T-helper 2 cell (primary cell): ENCODE results near the gene MST1R.
"Not testable (repeated sequence)": the region's sequence is repeated elsewhere in the genome, so short reads cannot be mapped to it uniquely, and the experiment has no call there.

Experiments
- DNase-seq, 5 experiments: peaks; one replicate each; pipeline versions ENCODE4 v3.0.0 to v3.0.0-alpha.2; 2012 to 2022

The MST1R gene

DNA sequence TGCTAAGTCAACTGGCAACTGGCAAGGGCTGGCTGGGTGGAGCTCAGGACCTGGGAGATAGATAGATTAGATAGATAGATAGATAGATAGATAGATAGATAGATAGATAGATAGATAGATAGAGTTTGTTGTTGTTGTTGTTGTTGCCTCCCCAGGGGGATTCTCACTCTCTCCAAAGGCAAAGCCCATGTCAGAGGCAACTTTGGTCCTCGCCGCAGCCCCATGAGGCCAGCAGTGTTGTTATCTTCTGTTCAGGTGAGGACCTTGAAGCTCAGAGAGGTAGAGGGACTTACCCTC is 7.4 kb upstream of the MST1R start:
- DNase-seq: no peak

DNA sequence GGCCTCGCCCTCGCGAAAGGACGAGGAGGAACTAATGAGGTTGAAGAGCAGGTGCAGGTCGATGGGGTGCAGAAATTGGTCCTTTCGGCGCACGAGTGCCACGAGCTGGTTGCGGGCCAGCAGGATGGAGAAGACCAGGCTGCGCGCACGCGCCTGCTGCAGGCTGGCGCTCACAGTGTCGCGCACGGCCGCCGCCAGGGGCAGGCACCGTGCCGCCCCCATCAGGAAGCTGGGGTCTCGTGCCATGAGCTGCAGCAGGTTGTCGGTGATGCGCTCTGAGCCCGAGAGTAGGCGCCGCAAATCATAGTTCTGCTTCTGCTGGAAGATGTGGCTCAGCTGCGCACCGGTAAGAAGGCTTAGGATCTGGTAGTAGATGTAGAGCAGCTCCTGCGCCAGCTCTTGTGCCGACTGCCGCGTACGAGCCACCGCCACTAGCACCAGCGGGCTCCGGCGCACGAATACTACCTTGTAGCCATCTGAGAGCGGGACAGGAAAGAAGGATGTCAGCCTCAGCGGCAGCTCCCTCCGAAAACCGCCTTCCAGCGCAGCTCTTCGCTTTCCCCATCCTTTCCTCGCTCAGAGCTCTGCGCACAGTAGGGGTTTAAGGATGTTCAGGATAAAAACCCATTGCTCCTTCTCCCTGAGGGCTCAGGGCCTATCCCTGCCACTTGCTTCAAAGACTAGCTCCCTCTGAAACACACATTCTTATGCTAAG is 6.9 kb upstream of the MST1R start:
- no peak for DNase-seq

DNA sequence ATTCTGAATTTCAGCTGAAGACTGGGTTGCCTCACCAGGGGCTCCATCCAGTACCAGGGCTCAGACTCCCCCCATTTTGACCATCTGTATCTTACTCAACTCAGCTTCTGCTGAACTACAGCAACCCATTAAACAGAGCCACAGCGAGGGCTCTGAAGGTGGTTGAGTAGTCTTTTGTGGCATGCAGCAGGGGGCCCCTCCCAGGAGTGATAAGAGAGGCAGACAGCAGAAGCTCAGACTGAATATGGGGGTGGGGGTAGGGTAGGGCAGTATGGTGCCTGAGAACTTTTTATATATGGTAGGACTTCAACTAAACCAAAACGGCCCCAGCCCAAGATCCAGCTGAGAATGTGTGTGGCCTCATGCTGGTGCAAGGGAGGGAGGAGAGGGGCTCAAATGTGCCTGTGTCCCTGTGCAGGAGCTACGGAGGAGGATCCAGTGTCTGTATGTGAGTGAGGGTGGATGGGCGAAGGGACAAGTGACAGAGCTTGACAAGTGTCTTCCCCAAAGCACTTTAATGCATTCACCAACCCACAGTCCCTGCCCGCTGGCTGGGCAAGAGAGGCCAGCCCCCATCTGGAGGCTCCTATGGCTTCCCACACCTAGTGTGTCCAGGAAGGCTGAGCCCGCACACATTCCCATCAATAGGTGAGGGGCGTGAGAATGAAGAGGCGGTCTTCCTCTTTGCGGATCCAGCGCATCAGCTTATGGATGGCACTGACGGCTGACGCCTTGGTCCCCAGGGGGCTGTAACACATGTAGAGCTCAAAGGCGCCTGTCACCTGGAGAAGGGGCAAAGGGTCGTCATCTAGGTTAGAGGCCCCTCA is 4.9 kb upstream of the MST1R start:
- no peak for DNase-seq

DNA sequence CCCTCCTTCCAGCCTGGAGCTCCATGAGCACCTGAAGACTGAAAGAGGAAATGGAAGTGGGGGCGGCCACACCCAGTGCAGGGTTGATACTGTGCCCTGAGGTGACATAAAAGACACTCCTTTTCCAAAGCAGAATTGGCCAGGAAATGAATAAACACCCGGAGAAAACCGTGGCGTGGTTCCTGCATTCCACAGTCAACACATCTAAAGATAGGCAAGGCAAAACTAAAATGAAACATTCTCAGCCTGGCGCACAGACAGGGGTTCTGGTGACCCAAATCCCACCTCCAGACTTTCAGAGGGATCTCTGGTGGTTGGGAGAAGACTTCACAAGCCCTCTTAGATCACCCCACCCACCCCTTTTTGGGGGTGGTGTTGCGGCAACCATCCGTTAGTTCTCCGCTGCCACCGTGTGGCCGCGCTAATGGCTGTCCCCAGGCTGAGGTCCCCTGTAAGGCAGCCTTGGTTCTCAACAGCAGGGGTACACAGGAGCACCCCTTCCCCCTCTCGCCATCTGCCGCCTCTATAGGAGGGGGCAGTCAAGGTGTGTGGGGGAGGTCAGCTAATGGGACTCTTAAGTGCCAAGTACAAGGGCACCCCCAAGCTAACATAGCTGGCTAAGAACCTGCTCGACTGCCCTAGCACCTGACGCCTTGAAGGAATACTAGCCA is 2.5 kb upstream of the MST1R start:
- peak in 3 of 5 experiments; percentile 32 to 58 (median 34) for DNase-seq

DNA sequence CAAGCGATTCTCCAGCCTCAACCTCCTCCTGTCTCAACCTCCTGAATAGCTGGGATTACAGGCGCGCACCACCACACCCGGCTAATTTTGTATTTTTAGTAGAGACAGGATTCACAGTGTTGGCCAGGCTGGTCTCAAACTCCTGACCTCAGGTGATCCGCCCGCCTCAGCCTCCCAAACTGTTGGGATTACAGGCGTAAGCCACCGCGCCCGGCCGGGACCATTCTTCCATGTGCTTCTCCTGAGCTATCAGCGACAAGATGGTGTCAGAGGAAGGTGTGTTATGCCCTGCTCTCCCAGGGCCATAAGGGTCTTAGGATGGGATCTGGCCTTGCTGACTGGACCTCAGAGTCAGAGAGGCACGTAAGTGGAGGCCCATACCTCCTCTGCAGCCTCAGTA is 775 bp upstream of the MST1R start:
- not testable (repeated sequence) for DNase-seq

DNA sequence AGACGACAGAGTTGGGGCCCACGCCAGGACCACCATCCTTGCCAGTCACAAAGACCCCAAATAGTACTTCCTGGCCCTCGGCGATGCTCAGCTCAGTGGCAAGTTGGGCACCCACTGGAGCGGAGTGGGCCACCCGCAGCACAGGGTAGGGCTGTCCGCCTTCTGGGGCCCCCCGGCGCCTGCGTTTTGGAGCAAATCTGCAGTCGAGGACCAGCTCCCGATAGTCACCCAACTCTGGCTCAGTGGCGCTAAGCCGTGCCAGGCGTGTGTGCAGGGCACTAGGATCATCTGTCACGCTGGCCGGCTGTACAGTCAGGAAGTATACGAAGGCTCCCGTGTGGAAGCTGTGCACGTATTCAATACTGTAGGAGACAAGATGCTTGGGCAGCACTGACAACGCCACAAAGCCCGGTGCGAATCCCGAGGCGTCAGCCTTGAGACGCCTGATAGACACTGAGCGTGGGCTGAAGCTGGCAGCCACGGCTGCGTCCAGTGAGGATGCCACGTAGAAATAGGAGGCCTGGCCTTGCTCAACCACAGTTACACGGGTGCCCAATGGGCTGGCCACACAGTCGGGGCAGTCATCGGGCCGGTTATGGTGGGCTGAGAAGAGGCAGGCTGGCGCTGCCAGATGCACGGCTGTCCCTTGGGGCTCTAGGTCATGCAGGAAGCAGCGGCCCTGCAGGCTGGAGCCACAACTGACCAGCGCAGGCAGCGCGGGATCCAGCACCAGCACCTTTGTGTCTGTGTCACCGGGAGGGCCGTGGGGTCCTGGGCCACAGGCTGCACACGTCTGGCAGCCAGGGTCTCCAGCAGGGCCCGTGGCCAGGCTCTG is 945 bp downstream of the MST1R start:
- no peak for DNase-seq

DNA sequence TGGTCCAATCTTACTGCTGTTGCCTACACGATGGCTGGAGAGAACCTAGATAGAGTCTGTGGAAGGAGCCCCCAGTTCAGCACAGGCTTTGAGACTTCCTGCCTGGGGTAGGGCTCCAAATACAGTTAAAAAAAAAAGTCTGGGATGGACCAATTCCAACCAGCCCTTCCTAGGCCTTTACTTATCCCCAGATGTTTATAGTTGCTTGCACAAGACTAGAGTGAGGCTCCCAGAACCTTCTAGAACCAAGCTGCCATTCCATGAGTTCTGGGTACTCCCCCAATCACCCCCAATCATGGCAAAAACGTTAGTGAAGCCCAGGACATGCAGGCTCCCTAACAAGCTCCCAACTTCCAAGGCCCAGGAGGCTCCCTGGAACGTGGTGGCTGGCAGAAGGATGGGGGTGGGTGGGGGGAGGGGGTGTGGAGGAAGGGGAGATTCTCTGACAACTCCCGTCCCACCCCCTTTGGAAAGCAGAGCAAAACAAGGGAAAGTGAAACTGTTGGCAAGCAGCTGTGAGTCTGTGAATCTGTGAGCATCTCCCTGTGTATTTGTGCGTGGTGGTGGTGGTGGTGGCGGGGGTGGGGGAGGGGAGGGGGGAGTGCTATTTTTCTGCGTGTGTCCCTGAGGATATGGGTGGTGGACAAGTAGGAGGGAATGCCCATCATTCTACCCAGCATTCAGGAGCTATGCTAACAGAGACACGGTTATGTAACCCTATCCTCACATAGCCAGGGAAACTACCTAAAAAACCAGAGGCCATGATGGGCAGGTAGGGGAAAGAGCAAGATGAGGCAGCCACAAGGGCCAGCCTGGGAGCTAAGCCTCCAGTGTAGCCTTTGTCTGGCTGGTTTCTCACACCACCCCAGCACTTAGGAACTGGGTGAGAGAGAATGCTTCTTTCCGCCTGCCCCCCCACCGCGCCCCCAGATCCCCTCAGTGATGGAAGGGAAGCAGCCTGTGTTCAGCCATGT is 2.0 kb downstream of the MST1R start:
- DNase-seq: no peak

DNA sequence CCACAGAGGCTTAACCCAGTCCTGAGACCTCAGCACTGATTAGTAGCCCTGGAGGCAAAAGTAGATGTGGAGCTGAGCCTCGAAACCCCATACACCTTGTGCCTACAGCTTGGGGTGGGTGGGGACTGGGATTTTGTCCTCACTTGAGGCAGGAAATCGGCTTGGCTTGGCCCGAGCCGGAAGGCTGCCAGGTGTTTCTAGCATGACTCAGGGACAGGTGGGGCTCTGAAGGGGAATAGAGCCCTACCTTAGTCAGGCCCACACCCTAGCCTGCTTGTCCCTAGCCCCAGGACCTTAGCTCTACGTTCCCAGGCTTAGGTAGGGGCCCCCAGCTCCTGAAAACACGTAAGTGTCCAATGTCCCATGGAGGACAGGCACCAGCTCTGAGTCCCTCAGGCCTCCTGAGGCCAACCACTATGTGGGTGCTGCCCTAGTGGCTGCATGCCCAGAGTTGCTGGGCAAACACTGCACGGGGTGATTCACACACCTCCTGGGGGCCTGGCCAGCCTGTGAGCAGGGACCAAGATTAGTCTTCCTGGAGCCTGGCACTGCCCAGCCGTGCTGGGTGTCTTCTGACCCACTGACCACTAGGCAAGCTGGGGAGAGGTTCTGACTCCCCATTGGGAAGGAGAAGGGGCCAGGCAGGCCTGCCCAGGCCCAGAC is 3.1 kb downstream of the MST1R start:
- DNase-seq: no peak

DNA sequence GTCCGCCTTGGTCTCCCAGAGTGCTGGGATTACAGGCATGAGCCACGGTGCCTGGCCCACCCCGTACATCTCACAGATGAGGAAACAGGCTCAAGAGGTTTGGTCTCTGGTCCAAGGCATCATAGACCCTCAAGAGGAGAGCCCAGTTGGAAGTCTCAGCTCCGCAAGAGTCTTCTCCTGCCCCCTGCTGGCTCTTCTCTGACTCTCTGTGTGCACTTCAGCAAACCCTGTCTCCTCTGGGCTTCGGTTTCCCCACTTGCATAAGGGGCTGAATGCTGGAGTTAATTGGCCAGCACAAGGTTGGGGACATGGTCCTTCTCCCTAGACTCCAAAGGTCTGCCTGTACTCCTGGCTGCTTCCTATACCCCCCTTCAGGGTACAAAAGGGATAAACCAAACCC is 3.9 kb downstream of the MST1R start:
- DNase-seq: no peak

DNA sequence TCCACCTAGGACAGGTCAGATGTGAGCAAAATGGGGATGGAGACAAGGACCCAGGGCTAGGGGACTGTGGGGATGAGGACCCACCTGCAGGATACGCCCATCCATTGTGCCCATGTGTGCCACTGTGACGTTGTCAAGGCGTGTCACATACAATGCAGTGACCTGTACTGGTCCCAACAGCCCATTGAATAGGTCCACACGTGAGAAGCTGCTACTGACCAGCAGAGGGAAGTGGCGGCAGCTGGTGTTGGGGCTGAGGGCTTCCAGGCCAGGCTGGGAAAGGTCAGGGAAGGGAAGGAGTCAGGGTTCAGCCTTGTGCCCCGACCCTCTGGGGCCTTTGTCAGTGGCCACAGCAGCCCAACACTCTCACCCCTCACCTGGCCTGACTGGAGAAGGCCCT is 4.7 kb downstream of the MST1R start:
- DNase-seq: no peak

DNA sequence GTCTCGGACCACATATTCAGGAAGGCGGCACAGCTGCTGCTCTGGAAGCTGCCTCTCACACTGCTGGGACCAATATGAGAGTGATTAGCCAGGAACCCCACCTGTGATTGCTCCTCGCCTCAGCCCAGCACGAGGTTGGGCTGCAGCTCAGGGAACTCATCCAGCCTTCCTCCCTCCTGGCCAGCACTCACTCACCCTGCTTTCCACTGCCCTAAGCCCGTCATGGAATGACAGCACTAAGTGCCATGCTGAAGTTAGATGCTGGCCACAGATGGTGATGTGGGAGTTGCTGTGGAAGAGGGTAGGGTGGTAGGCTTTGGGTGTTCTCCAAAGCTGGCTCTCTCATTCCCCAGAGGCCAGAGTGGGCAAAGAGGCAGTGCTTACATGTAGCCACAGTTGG is 7.3 kb downstream of the MST1R start:
- DNase-seq: no peak

DNA sequence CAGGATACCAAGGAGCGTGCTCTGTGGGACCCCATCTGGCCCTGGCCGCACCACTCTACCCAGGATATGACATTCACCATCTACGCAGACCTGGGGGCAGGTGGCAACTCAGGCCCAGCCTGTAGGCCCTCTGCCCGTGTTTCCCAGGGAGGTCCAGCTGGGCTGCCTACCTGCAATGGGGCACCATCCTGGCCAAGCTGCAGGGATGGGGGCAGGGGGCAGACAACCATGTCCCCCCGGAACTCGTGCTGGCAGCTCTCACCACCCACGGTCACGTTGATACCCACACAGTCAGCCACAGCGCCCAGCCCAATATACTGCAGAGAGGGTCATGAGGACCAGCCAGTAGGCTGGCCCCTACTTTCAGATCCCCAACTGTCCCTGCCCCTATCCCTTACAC is 7.9 kb downstream of the MST1R start:
- no peak for DNase-seq

DNA sequence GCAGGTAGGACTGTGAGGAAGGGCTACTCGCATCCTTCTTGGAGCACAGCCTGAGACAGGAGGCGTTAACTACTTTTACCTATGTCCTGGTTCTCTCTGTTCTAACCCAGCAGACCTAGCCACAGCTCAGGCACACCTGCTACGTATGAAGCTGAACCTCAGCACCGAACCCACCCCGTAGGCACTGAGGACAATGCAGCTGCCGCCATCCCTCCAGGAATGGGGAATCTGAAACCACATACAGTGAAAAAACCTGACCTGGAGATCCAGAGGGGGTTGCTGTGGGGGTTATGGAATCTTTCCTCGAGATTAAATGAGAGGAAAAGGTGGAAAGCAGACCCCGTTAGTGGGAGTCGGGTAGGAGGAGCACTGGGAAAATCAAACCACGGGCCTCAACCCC is 14.4 kb downstream of the MST1R start:
- no peak for DNase-seq

DNA sequence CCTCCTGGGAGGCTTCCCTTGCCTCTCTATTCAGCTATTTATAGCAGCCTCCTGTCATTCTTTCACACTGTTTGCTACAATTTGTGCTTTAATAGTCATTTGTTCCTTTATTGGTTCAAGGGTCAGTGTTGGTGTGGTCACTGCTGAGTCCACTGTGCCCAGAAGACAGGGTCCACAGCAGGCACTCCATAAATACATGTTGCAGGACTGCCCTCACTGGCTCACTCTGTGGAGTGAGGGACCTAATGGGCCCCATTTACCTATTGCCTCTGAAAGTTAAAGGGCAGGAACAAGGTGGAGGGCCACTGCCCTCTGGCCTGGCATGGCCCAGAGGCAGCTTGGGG is 16.8 kb downstream of the MST1R start:
- no peak for DNase-seq

DNA sequence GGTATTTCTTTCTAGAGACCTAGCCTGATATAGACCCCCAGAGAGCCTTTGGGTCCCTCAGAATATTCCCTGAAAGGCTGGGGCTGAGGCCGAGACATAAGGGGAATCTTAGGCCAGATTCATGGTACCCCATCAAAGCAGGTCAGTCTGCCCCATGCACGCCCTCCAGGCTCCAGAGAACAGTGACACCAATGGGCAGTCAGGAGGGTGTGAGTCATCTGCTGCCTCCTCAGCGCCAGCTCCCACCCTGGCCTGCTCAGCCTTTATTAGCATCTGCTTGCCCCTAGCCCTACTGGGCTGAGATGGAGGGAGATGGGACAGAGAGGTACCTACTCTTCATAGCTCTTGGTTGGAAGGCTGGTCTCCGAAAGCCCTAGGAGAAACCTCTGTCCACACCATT is 19.7 kb downstream of the MST1R start:
- no peak for DNase-seq

DNA sequence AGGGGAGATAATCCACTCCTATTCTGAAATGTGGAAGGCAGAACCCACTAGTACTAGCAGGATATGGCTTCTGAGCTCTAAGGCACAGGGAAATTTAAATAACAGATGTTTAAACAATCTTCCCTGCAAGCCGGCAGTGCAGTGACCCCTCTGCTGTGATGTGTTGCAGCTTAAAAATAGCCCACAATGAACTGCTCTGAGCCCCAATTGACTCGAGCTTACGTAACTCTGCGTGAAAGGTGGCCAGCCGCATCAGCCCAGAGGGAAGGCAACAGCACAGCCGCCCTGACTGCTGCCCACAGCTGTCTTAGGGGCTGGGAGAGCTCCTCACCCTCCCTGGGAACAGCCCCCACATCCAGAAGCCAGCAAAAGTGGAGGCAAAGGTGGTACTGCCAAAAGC is 21.5 kb downstream of the MST1R start:
- DNase-seq: no peak

DNA sequence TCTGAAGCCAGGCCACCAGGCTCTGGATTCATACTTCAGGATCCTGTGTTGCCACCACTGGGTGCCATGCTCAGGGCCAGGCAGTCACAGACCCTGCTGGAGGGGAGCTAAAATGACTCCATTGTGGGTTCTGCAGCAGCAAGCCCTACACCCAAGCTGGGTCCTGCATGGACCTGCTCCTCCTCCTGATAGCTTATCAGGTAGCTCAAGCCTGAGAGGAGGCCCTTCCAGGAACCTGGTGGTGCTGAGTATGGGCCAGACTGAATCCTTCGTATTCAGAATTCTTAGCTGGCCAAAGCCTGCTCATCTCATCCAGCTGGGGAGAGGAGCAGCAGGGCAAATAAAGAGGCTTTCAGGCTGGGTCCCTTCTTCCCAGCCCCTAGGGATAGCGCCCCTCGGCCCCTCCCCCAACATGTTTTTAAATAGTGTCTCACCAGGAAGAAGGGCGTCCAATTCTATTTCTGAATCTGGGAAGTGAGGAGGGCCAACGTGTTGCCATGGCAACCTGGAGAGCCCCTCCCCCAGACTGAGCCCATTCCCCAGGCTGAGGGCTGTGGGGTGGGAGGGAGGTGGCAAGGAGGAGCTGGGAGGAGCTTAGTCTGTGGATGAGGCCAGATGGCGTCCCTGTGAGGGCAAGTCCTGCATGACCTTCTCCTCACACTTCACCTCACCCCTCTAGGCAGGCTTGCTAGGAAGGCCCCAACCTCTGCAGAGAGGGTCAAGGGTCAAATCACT is 22.9 kb downstream of the MST1R start:
- DNase-seq: no peak

DNA sequence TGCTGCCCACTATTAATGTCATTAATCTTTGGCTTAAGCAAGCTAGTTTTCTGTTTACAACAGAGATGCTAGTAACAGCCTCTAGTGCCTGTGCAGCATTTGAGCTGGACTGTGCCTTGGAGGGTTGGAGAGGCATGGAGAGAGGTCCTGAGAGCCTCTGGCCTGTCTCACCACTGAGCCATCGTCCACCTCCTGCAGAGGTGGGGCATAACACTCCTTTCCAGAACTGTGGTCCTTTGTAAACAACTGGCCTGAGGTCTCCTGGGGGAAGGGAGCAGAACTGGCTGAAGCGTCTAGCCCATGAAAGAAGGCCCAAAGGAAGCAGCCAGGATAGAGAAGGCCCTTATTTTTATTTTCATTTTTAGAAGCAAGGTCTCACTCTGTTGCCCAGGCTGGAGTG is 24.0 kb downstream of the MST1R start:
- no peak for DNase-seq

DNA sequence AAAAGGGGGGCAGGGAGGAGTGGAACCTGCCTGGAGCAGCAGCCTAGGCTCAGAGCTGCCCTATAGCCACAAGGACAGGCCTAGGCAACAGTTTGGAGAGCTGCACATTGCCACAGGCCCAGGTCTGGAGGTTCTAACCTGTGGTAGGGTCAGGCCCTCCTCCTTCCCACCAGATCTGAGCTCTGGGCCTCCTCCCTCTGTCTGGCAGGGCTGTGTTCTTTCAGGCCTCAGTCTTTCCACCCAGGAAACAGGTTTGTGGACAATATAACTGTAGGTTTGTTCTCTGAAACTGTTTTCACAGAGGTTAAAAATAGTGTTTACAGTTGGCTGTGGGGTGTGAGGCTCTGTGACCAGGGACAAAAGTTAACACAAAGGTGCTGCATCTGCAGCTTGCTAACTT is 25.0 kb downstream of the MST1R start:
- no peak for DNase-seq

DNA sequence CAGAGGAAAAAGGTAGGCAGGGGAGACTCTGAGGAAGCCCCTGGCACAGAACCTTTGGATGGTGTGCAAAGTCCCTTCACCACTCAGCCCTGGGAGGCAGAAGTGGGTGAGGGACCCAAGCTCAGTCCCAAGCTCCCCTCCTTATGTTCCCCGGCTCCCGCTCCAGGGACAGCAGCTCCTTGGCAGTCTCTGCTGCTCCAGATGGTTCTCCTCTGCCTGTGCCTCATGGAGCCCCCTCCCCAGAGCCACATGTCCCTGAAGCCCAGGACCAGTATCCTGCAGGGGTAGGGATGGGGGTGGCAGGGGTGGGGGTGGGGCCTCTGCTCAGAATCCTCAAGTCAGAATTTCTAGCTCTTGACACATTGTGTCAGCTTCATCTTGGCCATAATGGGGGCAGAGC is 26.0 kb downstream of the MST1R start:
- no peak for DNase-seq

DNA sequence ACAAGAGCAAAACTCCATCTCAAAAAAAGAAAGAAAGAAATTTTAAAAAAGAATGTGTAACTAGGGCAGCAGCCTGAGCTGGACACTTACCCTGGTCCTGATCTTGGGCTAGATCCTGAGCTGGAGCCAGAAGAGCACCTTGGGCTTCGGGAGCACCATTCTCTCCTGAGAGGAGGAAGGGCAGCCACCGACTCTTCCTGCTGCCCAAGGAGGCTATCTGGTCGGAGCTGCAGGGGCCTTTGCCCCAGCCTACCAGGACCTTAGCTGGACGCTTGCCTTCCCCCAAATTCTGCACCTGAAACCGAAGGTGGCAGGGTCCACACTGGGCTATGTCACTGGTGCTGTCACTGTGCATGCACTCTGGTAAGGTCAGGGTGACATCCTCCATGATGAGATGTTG is 27.1 kb downstream of the MST1R start:
- no peak for DNase-seq
